ENCODE data around the gene TAT.

DNA sequence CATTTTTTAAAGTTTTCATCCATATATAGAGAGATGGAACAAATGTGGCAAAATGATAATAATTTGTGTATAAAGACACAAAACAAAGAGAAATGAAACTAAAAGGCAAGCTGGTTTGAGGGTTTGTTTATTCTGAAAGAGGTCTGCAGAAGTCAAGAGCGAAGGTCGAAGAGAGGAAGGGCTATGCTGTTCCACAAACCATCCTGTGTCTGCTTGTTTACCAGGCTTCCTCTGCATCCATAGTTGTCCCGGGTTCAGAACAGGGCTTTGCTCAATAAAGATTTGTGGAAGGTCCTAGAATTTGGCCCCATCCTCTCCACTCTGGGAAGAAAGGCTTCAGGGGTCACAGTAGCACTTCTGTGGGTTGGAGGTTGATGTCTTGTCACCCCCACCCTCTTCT is 46.7 kb upstream of the TAT start:
- TF ChIP-seq POLR2A (IDR thresholded peaks at IDR 0.05), result no peak
- TF ChIP-seq, protein P1, sequence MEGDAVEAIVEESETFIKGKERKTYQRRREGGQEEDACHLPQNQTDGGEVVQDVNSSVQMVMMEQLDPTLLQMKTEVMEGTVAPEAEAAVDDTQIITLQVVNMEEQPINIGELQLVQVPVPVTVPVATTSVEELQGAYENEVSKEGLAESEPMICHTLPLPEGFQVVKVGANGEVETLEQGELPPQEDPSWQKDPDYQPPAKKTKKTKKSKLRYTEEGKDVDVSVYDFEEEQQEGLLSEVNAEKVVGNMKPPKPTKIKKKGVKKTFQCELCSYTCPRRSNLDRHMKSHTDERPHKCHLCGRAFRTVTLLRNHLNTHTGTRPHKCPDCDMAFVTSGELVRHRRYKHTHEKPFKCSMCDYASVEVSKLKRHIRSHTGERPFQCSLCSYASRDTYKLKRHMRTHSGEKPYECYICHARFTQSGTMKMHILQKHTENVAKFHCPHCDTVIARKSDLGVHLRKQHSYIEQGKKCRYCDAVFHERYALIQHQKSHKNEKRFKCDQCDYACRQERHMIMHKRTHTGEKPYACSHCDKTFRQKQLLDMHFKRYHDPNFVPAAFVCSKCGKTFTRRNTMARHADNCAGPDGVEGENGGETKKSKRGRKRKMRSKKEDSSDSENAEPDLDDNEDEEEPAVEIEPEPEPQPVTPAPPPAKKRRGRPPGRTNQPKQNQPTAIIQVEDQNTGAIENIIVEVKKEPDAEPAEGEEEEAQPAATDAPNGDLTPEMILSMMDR (IDR thresholded peaks at IDR 0.05), result no peak
- TF ChIP-seq EP300 (IDR thresholded peaks at IDR 0.05), result no peak
